Calu3 (cell line): ENCODE results near the gene KMT2C. TPM values are rescaled to one million over a fixed set of nuclear protein-coding genes. Genes with fewer than 3 reads are reported as not detected.

Experiments used
- BruUV-seq: library from RNA; stranded (reverse); fragments of 400-500 nt; replicated peaks from 2 replicates; lab custom pipeline; 2021; lab: Mats Ljungman, UMichigan
- CTCF ChIA-PET: fragments of 300-600 bp; sonication (Branson Sonifier 250); formaldehyde crosslinking; loops from one replicate; lab custom pipeline; 2022; ENCODE audit warnings: antibody characterized with exemption; lab: Charles Lee
- DNase-seq: peaks from one replicate; pipeline ENCODE4 v3.0.0; 2022
- H3K27ac Mint-ChIP-seq: one replicate; pipeline ENCODE4 v1.8.0; 2022; ENCODE audit warnings: mixed read lengths; ENCODE audit not compliant: unreplicated experiment
- H3K27me3 Mint-ChIP-seq: one replicate; pipeline ENCODE4 v1.8.0; 2022; ENCODE audit warnings: mixed read lengths; ENCODE audit not compliant: unreplicated experiment
- H3K36me3 Mint-ChIP-seq: one replicate; pipeline ENCODE4 v1.8.0; 2022; ENCODE audit warnings: mild to moderate bottlenecking, moderate library complexity, mixed read lengths; ENCODE audit not compliant: insufficient read depth, unreplicated experiment
- H3K4me1 Mint-ChIP-seq: one replicate; pipeline ENCODE4 v1.8.0; 2022; ENCODE audit warnings: mild to moderate bottlenecking, low read depth, mixed read lengths; ENCODE audit not compliant: unreplicated experiment
- H3K4me3 Mint-ChIP-seq: one replicate; pipeline ENCODE4 v1.8.0; 2022; ENCODE audit warnings: mild to moderate bottlenecking, low read depth, moderate library complexity, mixed read lengths; ENCODE audit not compliant: unreplicated experiment
- H3K9me3 Mint-ChIP-seq: one replicate; pipeline ENCODE4 v1.8.0; 2022; ENCODE audit warnings: low read depth, mixed read lengths; ENCODE audit not compliant: unreplicated experiment
- CTCF ChIP-seq: fragments of 200-600 bp; IDR thresholded peaks from one replicate; pipeline ENCODE4 v1.8.0; 2022; ENCODE audit warnings: antibody characterized with exemption; ENCODE audit not compliant: unreplicated experiment
- intact Hi-C: fragments of 100-400 bp; cut with micrococcal nuclease; formaldehyde crosslinking; loops from one replicate; pipeline ENCODE4 v1.10.0; 2022; ENCODE audit not compliant: unreplicated experiment
- total RNA-seq: library from RNA; stranded (reverse); gene quantifications from 2 replicates; pipeline ENCODE4 v1.2.3, GENCODE V29; 2022

Gene KMT2C
- total RNA-seq, 1 experiment from 2014 or later = 73.4 TPM

- Mint-ChIP-seq H3K27me3 (no peaks in the 10 kb centered on the region), H3K4me3 (no peak overlapping the region), H3K27ac (no peak overlapping the region), H3K4me1 (no peaks in the 10 kb centered on the region), H3K9me3 (no peaks in the 10 kb centered on the region), H3K36me3 (peaks cover 38% of the 10 kb centered on the region)
- DNase-seq = no peak
- CTCF ChIA-PET = no interaction called here
- intact Hi-C loops = no loop called here
- TF ChIP-seq CTCF = no peak
- BruUV-seq = no TSS peak
These were observed 241.9 kb downstream of the KMT2C start for GRCh38 chr7:152193880-152194279.

- no peaks in the 10 kb centered on the region for H3K9me3 Mint-ChIP-seq
- no peaks in the 10 kb centered on the region for H3K27me3 Mint-ChIP-seq
- intact Hi-C loops = no loop called here
- TF ChIP-seq CTCF = no peak
- no TSS peak for BruUV-seq
- no peak overlapping the region for H3K4me3 Mint-ChIP-seq
- DNase-seq = no peak
- peaks cover 29% of the 10 kb centered on the region for H3K36me3 Mint-ChIP-seq
- H3K4me1 Mint-ChIP-seq = no peaks in the 10 kb centered on the region
- CTCF ChIA-PET = no interaction called here
- H3K27ac Mint-ChIP-seq = no peak overlapping the region
These were observed 246.7 kb downstream of the KMT2C start for GRCh38 chr7:152189061-152189460.

- TF ChIP-seq CTCF = no peak
- BruUV-seq = no TSS peak
- intact Hi-C loops = no loop called here
- no peaks in the 10 kb centered on the region for H3K9me3 Mint-ChIP-seq
- no peak overlapping the region for H3K4me3 Mint-ChIP-seq
- CTCF ChIA-PET = no interaction called here
- H3K4me1 Mint-ChIP-seq = no peaks in the 10 kb centered on the region
- no peaks in the 10 kb centered on the region for H3K27me3 Mint-ChIP-seq
- no peak overlapping the region for H3K27ac Mint-ChIP-seq
- DNase-seq = no peak
- H3K36me3 Mint-ChIP-seq = peaks cover 23% of the 10 kb centered on the region
These were observed 250.2 kb downstream of the KMT2C start for GRCh38 chr7:152185558-152185957.

GRCh38 chr7:152180587-152180986 is 255.2 kb downstream of the KMT2C start:
- Mint-ChIP-seq H3K9me3 (no peaks in the 10 kb centered on the region), H3K27ac (no peak overlapping the region), H3K27me3 (no peaks in the 10 kb centered on the region), H3K4me1 (no peaks in the 10 kb centered on the region), H3K36me3 (peaks cover 40% of the 10 kb centered on the region), H3K4me3 (no peak overlapping the region)
- no TSS peak for BruUV-seq
- no peak for DNase-seq
- TF ChIP-seq CTCF = no peak
- CTCF ChIA-PET = no interaction called here
- intact Hi-C loops = no loop called here
